ENCODE results near the gene CBLN1. TPM values are rescaled to one million over a fixed set of nuclear protein-coding genes. Genes with fewer than 3 reads are reported as not detected.

Gene CBLN1
- total and polyA plus RNA-seq, 2 of the 4 experiments (the other 2 are of a cell fraction): not detected

DNA sequence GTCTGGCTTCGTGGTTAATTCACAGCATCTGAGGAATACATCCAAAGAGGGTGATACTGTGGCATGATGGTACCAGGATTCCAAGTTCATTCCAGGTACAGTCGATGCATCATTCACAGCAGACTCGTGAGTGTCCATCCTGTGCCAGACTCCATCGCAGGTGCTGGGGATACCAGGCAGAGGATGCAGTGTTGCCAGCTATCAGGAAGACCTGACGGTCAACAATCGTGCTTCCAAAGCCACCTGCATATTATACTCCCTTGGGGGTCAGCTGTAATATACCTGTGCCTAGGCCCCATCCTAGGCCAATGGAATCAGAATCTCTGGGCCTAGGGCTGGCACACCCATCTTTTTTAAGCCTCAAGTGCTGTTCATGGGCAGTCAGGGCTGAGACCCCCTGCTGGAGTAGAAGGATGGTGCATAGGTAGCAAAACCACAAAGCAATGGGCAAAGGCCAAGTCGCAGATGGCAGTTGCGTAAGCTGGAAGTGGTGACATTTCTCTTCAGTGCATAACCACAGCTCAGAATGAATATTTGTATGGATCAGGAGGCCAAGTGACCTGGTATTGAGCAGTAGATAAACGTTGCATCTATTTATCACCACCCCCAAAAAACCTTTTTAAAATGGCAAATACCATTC lies 49.0 kb upstream of the CBLN1 start:
- Histone ChIP-seq H3K27ac (ENCODE audit: insufficient read depth, low read length) (no peak overlapping the region), H3K18ac (ENCODE audit: low read depth, low read length) (no peak overlapping the region), H4K8ac (ENCODE audit: low read depth in 2 of 2, low read length in 2 of 2) (no peak overlapping the region), H2BK15ac (ENCODE audit: low read depth, low read length) (no peak overlapping the region), H2AK5ac (ENCODE audit: low read depth, low read length) (no peak overlapping the region), H3K27me3 (ENCODE audit: control insufficient read depth, insufficient read depth, low read length) (no peaks in the 10 kb centered on the region), H2BK5ac (ENCODE audit: low read depth, low read length, poor library complexity, severe bottlenecking) (no peak overlapping the region), H3K79me1 (ENCODE audit: low read depth in 1 of 2, low read length in 2 of 2) (no peaks in the 10 kb centered on the region), H3K9me3 (ENCODE audit: control insufficient read depth, insufficient read depth, low read length) (no peaks in the 10 kb centered on the region), H3K4me1 (ENCODE audit: control insufficient read depth, insufficient read depth, low read length) (no peaks in the 10 kb centered on the region), H3K14ac (replicated peaks; ENCODE audit: low read depth, low read length) (no peak overlapping the region), H2AFZ (replicated peaks; ENCODE audit: low read length, poor library complexity) (no peak overlapping the region), H3K4me3 (ENCODE audit: insufficient read depth, low read depth, low read length) (no peak overlapping the region), H3K9me1 (ENCODE audit: insufficient read depth, low read length) (no peaks in the 10 kb centered on the region), H3K56ac (ENCODE audit: extremely low read depth, insufficient read depth, low read length) (no peak overlapping the region), H2BK20ac (ENCODE audit: low read depth, low read length) (no peak overlapping the region), H3K4me2 (ENCODE audit: low read depth, low read length) (no peak overlapping the region), H3K36me3 (ENCODE audit: control insufficient read depth, insufficient read depth, low read length) (no peaks in the 10 kb centered on the region), H3K4ac (ENCODE audit: low read depth, low read length) (no peak overlapping the region), H4K91ac (ENCODE audit: insufficient read depth, low read depth, low read length) (no peak overlapping the region), H2BK120ac (ENCODE audit: low read depth, low read length) (no peak overlapping the region), H3K23ac (ENCODE audit: low read depth, low read length) (no peak overlapping the region), H2AK9ac (replicated peaks; ENCODE audit: low read depth, low read length, poor library complexity) (no peak overlapping the region), H4K20me1 (ENCODE audit: insufficient read depth, low read length) (no peaks in the 10 kb centered on the region), H3K9ac (ENCODE audit: low read depth, low read length) (no peak overlapping the region), H4K5ac (ENCODE audit: low read depth, low read length) (no peak overlapping the region)
- dilution Hi-C loops (cut with HindIII; ENCODE audit: low sequenced_read_pairs, unreplicated experiment) (no loop called here), intact Hi-C loops (cut with micrococcal nuclease) (no loop called here), in situ Hi-C loops (cut with MboI; ENCODE audit: low sequenced_read_pairs) (no loop called here)
- 0% methylated on average over 1 of the region's 9 CpGs; no CpG with 5 or more reads in 1 of the 2 experiments for WGBS, 2 experiments (ENCODE audit: extremely low coverage in 2 of 2, insufficient read length in 1 of 2)
- no TSS peak for BruUV-seq (replicated peaks)
- ChIA-PET CTCF (no interaction called here), POLR2A (ENCODE audit: unreplicated experiment) (no interaction called here)
- DNase-seq (no peak), ATAC-seq (ENCODE audit: low read depth) (no peak)
- TF ChIP-seq BHLHE40 (IDR thresholded peaks at IDR 0.05; ENCODE audit: low read depth, low read length): no peak
- TF ChIP-seq MAZ (IDR thresholded peaks at IDR 0.05; ENCODE audit: borderline replicate concordance, low read depth, low read length): no peak
- no peak for TF ChIP-seq CEBPB (IDR thresholded peaks at IDR 0.05; ENCODE audit: low read depth, low read length)
- TF ChIP-seq, protein P1, sequence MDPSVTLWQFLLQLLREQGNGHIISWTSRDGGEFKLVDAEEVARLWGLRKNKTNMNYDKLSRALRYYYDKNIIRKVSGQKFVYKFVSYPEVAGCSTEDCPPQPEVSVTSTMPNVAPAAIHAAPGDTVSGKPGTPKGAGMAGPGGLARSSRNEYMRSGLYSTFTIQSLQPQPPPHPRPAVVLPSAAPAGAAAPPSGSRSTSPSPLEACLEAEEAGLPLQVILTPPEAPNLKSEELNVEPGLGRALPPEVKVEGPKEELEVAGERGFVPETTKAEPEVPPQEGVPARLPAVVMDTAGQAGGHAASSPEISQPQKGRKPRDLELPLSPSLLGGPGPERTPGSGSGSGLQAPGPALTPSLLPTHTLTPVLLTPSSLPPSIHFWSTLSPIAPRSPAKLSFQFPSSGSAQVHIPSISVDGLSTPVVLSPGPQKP (IDR thresholded peaks at IDR 0.05; ENCODE audit: borderline replicate concordance, low read depth, low read length): no peak
- TF ChIP-seq, protein P2, sequence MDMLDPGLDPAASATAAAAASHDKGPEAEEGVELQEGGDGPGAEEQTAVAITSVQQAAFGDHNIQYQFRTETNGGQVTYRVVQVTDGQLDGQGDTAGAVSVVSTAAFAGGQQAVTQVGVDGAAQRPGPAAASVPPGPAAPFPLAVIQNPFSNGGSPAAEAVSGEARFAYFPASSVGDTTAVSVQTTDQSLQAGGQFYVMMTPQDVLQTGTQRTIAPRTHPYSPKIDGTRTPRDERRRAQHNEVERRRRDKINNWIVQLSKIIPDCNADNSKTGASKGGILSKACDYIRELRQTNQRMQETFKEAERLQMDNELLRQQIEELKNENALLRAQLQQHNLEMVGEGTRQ (IDR thresholded peaks at IDR 0.05; ENCODE audit: low read depth, low read length): no peak
- no peak for TF ChIP-seq NFE2L2 (IDR thresholded peaks at IDR 0.05; ENCODE audit: low read depth, low read length)
- no peak for TF ChIP-seq SMC3 (IDR thresholded peaks at IDR 0.05; ENCODE audit: low read depth, low read length)
- no peak for TF ChIP-seq FOS (IDR thresholded peaks at IDR 0.05; ENCODE audit: low read depth, low read length)
- TF ChIP-seq POLR2A (IDR thresholded peaks at IDR 0.05; ENCODE audit: low read depth, low read length): no peak
- no peak for TF ChIP-seq RFX5 (IDR thresholded peaks at IDR 0.05; ENCODE audit: low read depth, low read length)
- TF ChIP-seq RCOR1 (IDR thresholded peaks at IDR 0.05; ENCODE audit: insufficient replicate concordance, low read length): no peak
- no peak for TF ChIP-seq MXI1 (IDR thresholded peaks at IDR 0.05; ENCODE audit: borderline replicate concordance, low read depth, low read length)
- no peak for TF ChIP-seq CHD1 (IDR thresholded peaks at IDR 0.05; ENCODE audit: low read depth, low read length)
- TF ChIP-seq RAD21 (IDR thresholded peaks at IDR 0.05; ENCODE audit: low read length): no peak
- no peak for TF ChIP-seq MAFK (IDR thresholded peaks at IDR 0.05; ENCODE audit: low read depth, low read length)
